GM19395 (cell line): ENCODE measurements around the gene ADAMTS9.

ENCODE experiments used
- ATAC-seq: cut with Tn5 transposase; IDR thresholded peaks from one replicate; pipeline ENCODE4 v1.9.1; 2021; ENCODE audit warnings: mild to moderate bottlenecking, moderate library complexity; ENCODE audit not compliant: unreplicated experiment

The ADAMTS9 gene

DNA sequence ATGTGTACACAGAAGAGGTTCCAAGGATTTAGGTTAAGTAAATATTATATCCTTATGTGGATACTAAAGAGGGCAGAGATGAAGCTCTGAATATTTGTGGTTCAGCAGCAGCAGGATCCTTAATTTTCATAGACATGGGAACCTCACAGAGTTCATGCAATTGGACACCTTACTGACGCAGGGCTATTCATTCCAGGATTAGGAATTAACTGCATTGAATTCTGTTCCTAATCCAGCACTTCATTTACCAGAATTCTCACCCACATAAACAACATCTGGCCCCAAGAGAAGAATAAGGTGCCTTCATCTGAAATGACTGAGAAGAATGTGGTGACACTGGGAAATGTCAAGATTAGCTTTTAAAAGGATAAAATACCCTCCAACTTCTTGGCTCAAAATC, 62.4 kb downstream of the ADAMTS9 start:
- no peak for ATAC-seq

DNA sequence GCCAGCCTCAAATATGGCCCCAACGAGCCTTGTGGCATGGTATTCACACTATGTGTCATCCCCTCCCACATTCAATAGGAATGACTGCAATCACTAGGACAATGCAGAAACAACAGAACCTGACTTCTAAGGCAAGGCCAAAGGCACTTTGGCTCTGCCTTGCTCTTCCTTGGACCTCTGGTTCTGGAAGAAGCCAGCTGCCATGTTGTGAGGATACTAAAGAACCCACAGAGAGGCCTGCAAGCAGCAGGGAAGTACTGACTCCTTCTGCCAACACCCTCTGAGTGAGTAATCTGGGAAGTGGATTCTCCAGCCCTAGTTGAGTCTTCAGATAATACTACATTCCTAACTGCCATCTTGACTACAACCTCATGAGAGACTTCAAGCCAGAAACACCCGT, 64.7 kb downstream of the ADAMTS9 start:
- ATAC-seq = no peak

DNA sequence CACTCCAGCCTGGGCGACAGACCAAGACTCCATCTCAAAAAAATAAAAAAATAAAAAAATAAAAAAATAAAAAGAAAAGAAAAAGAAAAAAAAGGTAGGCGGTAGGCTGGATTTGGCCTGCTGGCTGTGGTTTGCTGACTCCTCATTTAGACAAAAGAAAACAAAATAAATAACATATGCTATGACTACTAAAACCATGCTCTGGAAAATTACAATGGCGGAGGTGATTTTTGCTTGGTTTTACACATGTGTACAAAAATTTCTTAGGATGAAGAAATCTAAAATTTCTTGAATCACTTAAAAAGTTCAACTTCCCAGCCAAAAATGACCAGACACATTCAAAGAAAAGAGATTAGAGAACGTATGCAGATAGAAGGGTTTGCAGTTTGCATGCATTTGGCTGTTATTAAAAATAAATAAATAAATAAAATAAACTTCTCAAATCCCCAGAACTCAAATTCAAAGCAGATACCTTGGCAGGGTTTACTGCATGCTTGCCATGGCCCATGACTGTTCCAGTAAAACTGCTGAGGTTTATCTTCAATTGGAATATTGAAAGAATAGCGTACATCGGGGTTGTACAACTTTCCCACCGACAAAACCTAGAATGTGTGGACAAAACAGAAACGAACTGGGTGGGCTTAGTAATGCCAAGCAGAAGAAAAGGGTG, 65.9 kb downstream of the ADAMTS9 start:
- no peak for ATAC-seq

DNA sequence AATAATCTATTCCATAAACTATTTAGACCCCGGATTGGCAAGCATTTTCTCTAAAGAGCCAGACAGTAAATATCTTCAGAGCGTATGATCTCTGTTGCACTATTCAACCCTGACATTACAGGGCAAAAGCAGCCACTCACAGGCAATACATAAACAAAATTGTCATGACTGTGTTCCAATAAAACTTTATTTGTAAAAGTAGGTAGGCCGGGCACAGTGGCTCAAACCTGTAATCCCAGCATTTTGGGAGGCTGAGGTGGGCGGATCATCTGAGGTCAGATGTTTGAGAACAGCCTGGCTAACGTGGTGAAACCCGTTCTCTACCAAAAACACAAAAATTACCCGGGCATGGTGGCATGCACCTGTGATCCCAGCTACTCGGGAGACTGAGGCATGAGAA, 66.5 kb downstream of the ADAMTS9 start:
- no peak for ATAC-seq

DNA sequence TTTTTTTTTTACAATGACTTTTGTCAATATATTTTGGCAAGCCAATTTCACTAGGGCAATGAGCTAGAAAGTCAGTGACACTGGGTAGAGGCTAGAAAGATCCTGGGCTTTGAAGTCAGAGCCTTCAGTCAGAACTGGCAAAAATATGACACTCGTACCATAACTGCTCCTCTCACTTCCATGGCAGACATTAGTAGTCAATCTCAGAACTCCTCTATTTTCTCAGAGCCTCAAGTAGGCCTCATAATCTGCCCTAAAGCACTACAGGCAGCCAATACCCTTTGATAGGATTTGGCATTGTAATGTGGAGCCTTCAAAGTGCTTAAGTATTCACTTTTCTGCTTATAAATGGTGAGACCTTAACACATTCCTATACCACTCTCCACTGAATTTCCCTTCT, 67.8 kb downstream of the ADAMTS9 start:
- ATAC-seq = no peak

DNA sequence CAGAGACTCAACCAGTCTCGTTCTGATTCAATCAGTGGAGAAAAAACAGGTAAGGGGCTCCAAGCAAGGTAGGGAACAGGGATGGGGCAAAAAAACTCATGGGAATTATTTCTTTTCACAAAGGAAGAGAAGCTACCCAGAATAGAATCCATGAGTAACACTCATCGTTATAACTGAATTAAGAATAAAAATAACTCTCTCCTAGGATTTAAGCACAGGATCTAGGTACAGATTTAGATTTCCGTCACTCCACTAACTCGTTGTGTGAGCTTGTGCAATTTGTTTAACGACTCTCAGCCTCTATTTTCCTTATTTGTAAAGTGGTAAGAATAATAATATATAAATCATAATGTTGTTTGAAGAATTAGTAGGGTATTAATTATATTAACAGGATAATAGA, 68.6 kb downstream of the ADAMTS9 start:
- no peak for ATAC-seq

DNA sequence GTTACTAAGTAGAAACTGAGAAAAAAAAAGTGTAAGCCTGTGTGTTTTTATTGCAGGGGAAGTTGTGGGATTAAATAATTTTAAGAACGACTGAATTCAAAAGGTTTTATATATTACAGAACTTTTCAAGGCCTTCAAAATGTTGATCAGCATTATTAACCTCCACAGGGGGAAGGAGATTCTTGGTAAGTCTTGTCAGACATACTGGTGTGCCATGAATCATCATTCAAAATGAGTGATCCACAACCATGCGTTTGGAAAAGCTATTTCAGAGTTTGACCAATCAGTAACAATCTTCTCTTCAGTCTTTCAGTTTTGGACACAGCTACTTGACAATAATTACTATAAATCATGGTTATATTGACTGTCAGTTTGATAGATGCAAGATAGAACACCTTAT, 70.2 kb downstream of the ADAMTS9 start:
- ATAC-seq = no peak

DNA sequence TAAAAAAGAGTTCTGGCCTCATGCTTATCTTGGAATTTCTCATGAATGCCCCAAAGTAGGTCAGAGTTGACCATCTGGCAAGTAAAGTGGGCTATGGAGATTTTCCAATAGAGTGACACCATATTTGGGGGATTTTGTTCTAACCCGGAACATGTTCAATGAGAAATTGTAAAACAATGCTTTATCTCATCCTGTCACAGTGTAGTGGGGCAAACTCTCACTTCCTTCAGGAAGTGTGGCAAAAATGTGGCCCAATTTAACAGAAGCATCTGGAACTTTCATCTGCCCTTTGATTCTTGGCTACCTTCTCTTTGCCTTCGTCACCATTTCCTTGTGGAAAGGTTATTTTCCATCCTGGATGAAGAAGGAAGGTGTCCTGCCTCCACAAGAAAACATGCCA, 70.8 kb downstream of the ADAMTS9 start:
- no peak for ATAC-seq

DNA sequence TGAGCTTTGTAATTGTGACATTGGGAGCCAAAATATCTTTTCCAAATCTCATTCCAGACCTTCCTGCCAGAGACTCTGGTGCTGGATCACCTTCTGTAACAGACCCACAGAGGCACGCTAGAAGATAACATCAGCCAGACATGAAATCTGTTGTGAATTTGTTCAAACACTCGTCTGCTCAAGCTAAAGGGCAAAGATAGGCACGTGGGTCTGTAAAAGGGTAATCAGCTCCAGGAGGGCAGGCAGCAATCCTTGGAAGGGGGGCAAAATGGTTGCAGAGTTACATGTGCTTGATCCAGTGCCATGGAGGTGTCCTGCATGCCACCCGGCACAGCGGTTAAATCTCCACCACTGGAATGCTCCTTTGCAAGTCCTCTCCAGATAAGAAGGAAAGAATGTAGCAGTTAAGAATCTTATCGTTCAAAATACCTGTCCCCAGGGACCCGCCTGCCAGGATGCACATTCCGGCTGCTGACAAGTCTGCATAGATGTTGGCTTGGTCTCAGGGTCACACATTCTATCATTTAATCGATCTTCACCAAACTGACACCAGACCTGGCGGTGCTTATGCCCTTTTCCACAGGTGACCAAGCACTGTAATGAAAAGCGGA, 74.8 kb downstream of the ADAMTS9 start:
- ATAC-seq = no peak

DNA sequence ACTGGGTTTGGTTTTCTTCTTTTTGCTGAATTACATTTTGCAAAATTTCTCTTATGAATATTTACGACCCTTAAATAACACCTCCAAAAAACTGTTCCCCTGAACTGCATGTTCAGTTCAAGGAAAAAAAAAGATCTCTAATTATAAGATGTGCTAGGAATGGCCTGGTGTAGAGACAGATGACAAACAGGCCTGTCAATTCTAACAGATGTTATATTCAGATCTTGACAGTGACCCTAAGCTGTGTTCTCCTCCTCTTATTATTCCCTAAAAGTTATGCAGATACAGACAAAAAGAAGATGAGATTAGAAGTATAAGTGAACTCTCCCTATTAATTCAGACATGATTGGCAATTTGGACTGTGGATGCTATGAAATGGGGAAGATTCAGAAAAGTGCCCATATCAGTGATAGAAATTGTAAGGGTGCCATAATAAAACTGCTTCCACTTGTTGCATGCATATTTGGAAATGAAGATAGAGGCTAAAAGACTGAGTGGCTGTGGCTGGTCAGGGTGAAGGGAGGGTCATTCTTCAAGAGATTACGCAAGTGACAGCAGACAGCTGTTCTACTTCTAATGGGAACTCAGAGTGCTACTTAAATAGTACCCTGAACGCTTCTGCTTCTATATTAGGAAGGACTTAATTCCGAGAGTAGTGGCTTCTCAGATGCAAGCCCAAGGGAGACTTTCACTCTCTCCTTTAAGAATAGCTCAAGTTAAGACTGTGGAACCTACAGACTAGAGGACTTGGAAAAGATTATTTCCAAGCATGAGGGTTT, 75.5 kb downstream of the ADAMTS9 start:
- no peak for ATAC-seq

DNA sequence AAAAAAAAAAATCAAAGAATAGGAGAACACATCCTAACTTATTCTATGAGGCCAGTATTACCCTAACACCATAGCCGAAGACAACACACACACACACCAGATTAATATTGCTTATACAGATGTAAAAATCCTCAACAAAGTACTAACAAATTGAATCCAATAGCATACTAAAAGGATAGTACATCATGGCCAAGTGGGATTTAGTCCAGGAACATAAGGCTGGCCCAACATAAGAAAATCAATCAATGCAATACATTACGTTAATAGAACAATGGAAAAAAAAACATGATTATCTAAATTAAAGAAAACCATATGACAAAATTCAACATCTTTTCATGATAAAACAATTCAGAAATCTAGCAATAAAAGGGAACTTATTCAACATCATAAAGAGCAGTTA, 79.1 kb downstream of the ADAMTS9 start:
- no peak for ATAC-seq

DNA sequence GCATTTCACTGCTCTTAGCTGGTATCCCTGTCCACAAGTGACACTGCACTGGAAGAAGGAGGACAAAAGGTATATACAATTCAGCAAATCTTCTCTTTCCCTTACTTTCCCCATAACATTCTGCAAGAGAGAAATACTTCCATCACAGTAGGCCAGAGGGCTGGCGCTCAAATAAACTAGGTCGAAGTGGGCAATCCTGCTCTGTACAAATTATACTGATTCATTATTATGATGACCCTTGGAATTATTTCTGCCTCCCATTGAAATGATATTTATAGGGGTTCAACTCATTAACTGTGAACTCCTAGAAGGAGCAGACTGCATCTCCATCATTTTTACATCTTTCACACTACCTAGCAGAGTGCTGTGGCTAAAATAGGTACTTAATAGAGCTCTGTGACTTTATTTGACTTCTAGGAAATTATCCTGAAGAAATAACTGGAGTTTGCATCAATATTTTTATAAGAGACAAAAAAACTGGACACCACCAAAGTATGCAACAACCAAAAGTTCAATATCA, 80.7 kb downstream of the ADAMTS9 start:
- ATAC-seq = no peak

DNA sequence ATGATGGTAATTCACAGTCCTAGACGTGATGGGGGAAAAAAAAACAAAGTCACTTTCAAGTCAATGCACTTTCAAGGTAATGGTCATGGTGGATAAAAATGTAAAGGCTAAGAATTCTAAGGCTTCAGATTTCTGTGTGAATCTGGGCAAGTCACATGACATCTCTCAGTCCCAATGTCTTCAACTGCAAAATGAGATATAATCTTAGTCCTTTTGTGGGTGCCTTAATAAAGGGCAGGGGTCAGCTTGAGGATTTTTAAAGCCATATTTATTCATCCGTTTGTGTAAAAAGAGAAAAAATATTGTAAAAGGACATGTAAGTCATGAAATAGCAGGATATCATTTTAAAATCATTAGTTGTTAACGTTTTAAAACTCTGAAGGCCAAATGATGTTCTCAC, 83.5 kb downstream of the ADAMTS9 start:
- no peak for ATAC-seq

DNA sequence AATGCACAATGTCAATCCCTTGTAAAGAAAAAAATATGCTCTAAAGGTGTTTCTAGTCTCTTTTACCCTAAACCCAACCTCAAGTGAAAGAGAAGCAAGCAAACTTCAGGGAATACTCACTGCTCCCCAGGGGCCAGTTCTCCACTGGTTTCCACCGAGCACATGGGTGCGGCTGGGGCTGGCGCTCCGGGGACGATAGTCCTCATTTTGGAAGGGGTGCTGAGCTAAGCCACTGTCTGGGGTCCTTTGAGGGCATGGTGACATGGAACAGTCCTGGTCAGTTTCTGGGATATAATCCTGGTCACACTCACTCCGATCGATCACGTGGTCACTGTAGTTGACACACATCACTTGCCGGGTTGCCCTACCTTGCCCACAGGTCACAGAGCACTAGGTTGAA, 86.0 kb downstream of the ADAMTS9 start:
- ATAC-seq = no peak

DNA sequence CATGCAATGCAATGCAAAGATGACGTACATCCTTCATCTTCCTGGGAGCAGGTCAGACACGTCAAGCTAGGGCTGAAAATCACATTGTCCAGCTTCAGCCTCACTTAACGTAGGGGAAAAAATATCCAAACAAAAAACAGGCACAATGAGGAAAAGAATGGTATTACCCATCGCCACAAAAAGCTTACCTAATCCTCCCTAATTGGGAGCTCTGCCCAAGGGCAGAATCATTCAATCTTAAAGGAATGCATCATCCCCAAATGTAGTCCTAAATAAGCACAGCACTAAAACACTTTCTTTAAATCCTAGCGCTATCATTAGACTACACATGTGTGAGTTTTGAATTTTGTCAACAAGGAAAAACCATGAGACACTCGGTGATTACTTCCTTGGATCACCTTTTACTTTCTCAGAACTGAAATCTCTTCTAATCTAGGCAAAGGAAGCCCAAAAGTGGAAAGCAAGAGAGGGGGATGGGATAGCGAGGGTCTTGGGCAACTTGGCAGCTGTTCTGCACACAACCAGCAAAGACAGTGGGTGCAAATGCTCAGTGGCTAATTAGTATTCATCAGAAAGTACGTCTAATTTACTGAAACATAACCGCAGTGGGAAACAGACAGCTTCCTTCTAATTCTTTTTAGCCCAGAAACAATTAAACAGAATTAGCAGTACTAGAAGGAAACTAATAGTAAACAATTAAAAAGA, 87.4 kb downstream of the ADAMTS9 start:
- ATAC-seq = no peak

DNA sequence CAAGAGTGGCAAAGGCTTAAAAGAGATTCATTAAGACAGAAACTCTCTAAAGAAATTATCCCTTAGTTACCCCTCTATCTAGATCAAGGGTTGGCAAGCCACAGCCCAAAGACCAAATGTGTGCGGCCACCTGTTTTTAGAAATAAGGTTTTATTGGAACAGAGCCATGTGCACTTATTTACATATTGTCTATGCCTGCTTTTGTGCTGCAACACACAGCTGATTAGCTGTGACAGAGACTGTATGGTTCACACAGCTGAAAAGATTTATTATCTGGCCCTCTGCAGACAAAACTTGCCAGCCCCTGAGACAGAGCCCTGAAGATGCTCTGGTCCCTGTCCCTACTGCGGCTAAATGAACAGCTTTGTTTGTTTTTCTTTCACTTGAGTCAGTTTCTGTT, 88.1 kb downstream of the ADAMTS9 start:
- no peak for ATAC-seq

DNA sequence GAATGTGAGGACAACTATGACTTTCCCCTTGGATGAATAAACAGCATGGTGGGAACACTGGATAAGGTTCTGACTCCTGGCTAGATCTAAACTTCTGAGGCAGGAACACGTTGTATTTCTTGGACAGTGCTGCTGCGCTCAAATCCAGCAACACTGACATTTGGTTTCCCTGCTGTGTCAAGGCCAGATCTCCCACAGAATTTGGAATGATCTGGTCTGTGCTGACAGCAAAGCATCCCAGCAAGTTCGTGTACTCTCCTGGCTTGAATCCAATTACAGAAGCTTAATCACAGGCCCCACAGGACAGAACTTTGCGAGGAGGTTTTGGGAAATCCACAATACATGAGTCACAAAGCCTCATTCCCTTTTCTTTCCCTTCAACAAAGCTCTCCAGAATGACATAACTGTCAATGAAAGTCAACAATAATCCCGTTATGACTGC, 92.5 kb downstream of the ADAMTS9 start:
- no peak for ATAC-seq

DNA sequence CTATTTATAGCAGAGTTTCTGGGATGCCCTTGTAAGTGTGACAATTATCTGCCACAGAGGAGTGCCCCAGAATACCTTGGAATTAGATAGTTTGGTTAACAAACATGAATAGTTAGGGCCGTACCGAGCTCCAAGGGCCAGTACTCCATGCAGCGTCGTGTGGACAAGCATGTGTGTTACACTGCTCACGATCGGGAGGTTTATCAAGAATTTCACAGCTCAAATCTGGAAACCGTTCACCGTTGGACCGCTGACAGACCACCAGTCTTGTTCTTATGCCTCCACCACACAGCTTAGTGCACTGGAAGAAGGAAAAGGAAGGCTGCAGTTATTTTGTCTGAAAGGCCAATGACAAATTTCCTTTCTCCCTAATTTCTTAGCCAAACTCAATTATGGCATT, 93.7 kb downstream of the ADAMTS9 start:
- ATAC-seq = no peak

DNA sequence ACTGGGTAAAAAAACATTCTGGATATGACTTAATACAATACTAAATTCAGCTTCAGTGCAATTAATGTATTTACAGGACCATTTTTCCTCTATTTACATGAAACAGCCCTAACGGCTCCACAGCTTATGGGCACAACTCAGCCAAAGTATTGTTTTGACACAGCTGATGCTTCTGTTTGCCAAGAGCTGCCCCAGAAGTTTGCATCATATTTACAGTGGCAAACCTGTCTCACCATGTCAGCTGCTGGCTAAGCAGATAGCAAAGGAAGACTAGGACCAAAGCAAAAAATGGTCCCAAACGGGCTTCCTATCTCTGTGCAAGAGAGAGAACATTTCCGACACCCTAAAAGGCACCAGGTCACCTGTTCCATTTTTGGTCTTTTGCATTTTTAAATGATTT, 94.5 kb downstream of the ADAMTS9 start:
- no peak for ATAC-seq

DNA sequence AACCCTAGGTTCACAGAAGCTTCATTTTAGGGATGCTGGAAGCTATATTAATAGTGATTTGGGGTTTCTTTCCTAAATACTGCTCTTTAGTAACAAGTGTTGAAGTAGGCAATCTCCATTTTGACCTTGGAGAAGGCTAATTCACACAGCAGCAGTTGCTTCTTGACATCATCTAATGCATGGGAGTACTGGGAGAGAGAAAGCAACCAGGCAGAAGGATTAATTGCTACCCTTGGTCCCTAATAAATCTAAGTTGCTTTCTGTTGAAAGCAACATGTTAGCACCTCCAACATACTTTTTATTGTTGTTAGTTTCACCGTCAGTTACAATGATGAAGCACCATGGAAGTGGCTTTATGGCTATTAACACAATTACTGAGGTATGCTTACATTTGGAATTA, 96.2 kb downstream of the ADAMTS9 start:
- no peak for ATAC-seq

DNA sequence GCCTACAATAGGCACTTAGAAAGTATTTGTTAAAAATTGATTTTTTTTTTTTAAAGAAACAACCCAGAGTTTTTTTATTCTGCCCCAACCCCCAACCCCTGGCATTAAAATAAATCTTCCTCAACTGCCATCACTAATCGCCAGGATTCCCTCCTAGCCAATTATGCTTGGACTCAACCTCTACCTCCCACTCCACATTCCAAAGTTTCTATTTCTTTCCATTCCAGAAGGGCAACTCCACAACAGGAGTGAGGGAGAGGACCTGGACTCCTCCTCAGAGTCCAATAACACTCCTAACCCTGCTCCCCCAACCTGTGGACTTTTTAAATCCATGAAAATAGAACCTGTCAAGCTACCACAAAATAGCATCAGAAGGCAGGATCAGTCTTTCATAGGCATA, 99.4 kb downstream of the ADAMTS9 start:
- no peak for ATAC-seq
